Calu3 (cell line): Measurements from ENCODE around the gene PTPRR. TPM values are rescaled to one million over a fixed set of nuclear protein-coding genes. Genes with fewer than 3 reads are reported as not detected.

ENCODE experiments used
- BruUV-seq: library from RNA; stranded (reverse); fragments of 400-500 nt; replicated peaks from 2 replicates; lab custom pipeline; 2021; lab: Mats Ljungman, UMichigan
- CTCF ChIA-PET: fragments of 300-600 bp; sonication (Branson Sonifier 250); formaldehyde crosslinking; loops from one replicate; lab custom pipeline; 2022; ENCODE audit warnings: antibody characterized with exemption; lab: Charles Lee
- DNase-seq: peaks from one replicate; pipeline ENCODE4 v3.0.0; 2022
- H3K27ac Mint-ChIP-seq: one replicate; pipeline ENCODE4 v1.8.0; 2022; ENCODE audit warnings: mixed read lengths; ENCODE audit not compliant: unreplicated experiment
- H3K27me3 Mint-ChIP-seq: one replicate; pipeline ENCODE4 v1.8.0; 2022; ENCODE audit warnings: mixed read lengths; ENCODE audit not compliant: unreplicated experiment
- H3K36me3 Mint-ChIP-seq: one replicate; pipeline ENCODE4 v1.8.0; 2022; ENCODE audit warnings: mild to moderate bottlenecking, moderate library complexity, mixed read lengths; ENCODE audit not compliant: insufficient read depth, unreplicated experiment
- H3K4me1 Mint-ChIP-seq: one replicate; pipeline ENCODE4 v1.8.0; 2022; ENCODE audit warnings: mild to moderate bottlenecking, low read depth, mixed read lengths; ENCODE audit not compliant: unreplicated experiment
- H3K4me3 Mint-ChIP-seq: one replicate; pipeline ENCODE4 v1.8.0; 2022; ENCODE audit warnings: mild to moderate bottlenecking, low read depth, moderate library complexity, mixed read lengths; ENCODE audit not compliant: unreplicated experiment
- H3K9me3 Mint-ChIP-seq: one replicate; pipeline ENCODE4 v1.8.0; 2022; ENCODE audit warnings: low read depth, mixed read lengths; ENCODE audit not compliant: unreplicated experiment
- intact Hi-C: fragments of 100-400 bp; cut with micrococcal nuclease; formaldehyde crosslinking; loops from one replicate; pipeline ENCODE4 v1.10.0; 2022; ENCODE audit not compliant: unreplicated experiment
- total RNA-seq: library from RNA; stranded (reverse); gene quantifications from 2 replicates; pipeline ENCODE4 v1.2.3, GENCODE V29; 2022
- TF ChIP-seq, protein P1 (sequence below): fragments of 200-600 bp; IDR thresholded peaks from one replicate; pipeline ENCODE4 v1.8.0; 2022; ENCODE audit warnings: antibody characterized with exemption; ENCODE audit not compliant: unreplicated experiment

The PTPRR gene
- total RNA-seq, 1 experiment from 2014 or later, result 39.1 TPM

DNA sequence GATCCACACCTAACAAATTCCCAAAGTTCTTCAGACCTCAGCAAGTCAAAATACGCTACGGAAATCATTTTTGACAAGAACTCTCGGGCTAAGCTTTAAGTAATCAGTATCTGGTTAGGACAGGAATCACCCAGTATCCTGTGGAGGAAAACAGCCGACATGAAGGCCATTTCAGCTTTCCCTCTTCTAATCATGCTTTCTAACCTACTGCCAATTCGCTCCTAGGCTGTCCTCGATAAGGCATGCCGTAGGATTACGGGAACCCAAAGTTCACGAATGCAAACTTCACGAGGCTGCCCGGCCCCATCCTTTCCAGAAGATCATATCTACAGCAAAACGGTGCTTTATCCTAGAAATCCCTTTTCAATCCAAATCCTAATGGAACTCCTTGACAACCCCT is 201.5 kb downstream of the PTPRR start:
- CTCF ChIA-PET, result no interaction called here

DNA sequence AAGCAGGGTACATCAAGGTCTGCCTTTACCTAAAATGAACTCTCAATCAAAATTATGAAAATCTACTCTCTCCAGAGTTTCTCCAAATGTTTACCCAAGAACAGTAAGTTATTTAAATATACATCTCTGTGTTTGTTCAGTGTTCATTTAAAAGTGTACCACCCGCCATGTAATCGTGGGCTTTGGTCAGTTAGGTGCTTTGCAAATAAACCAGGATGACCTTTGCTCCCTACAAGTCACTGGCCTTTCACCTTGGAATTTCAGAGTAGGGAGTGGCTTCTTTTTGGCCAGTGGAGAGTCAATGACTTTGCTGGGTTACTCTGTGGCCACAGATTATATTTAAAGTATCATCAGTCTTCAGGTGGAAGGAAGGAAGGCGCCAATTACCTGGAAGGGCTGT is 208.7 kb downstream of the PTPRR start:
- Mint-ChIP-seq H3K27me3 (no peaks in the 10 kb centered on the region), H3K9me3 (peaks cover 2% of the 10 kb centered on the region), H3K4me3 (no peak overlapping the region), H3K4me1 (peaks cover 8% of the 10 kb centered on the region), H3K27ac (no peak overlapping the region), H3K36me3 (no peaks in the 10 kb centered on the region)
- no peak for DNase-seq
- BruUV-seq, result no TSS peak
- TF ChIP-seq, protein P1, sequence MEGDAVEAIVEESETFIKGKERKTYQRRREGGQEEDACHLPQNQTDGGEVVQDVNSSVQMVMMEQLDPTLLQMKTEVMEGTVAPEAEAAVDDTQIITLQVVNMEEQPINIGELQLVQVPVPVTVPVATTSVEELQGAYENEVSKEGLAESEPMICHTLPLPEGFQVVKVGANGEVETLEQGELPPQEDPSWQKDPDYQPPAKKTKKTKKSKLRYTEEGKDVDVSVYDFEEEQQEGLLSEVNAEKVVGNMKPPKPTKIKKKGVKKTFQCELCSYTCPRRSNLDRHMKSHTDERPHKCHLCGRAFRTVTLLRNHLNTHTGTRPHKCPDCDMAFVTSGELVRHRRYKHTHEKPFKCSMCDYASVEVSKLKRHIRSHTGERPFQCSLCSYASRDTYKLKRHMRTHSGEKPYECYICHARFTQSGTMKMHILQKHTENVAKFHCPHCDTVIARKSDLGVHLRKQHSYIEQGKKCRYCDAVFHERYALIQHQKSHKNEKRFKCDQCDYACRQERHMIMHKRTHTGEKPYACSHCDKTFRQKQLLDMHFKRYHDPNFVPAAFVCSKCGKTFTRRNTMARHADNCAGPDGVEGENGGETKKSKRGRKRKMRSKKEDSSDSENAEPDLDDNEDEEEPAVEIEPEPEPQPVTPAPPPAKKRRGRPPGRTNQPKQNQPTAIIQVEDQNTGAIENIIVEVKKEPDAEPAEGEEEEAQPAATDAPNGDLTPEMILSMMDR, result no peak
- intact Hi-C loops, result no loop called here
- CTCF ChIA-PET, result no interaction called here

More for the DNA sequence above, 201.5 kb downstream of the PTPRR start:
- TF ChIP-seq, protein P1, result no peak
- no TSS peak for BruUV-seq
- Mint-ChIP-seq H3K9me3 (no peaks in the 10 kb centered on the region), H3K4me1 (no peaks in the 10 kb centered on the region), H3K27me3 (no peaks in the 10 kb centered on the region), H3K27ac (no peak overlapping the region), H3K4me3 (no peak overlapping the region), H3K36me3 (peaks cover 6% of the 10 kb centered on the region)
- DNase-seq, result no peak
- intact Hi-C loops, result no loop called here

DNA sequence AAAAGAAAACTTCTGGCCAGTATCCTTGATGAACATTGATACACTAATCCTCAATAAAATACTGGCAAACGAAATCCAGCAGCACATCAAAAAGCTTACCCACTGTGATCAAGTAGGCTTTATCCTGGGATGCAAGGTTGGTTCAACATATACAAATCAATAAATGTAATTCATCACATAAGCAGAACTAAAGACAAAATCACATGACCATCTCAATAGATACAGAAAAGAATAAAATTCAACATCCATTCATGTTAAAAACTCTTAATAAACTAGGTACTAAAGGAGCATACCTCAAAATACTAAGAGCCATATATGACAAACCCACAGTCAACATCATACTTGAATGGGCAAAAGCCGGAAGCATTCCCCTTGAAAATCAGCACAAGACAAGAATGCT is 211.5 kb downstream of the PTPRR start:
- H3K36me3 Mint-ChIP-seq, result no peaks in the 10 kb centered on the region
- TF ChIP-seq, protein P1, result no peak
- no peaks in the 10 kb centered on the region for H3K27me3 Mint-ChIP-seq
- intact Hi-C loops, result no loop called here
- CTCF ChIA-PET, result no interaction called here
- BruUV-seq, result no TSS peak
- peaks cover 2% of the 10 kb centered on the region for H3K9me3 Mint-ChIP-seq
- no peak overlapping the region for H3K27ac Mint-ChIP-seq
- peaks cover 8% of the 10 kb centered on the region for H3K4me1 Mint-ChIP-seq
- H3K4me3 Mint-ChIP-seq, result no peak overlapping the region
- no peak for DNase-seq

DNA sequence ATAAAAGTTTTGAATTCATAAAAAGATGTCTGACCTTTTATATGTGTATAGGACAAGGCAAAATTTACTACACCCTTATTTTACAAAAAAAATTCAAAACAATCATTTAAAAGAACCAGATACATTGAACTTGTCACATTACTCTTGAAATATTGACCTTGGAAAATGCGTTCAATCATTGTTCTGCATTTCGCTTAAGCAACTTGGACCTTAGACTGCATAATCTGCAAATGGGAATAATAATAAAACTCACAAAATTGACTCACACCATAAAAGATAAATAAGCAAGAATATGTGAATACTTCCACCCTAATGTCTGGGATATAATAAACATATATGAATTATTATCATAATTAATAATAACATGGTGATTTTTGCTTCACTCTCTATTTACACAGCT is 213.9 kb downstream of the PTPRR start:
- no peak overlapping the region for H3K4me3 Mint-ChIP-seq
- BruUV-seq, result no TSS peak
- intact Hi-C loops, result no loop called here
- CTCF ChIA-PET, result no interaction called here
- no peak overlapping the region for H3K27ac Mint-ChIP-seq
- peaks cover 2% of the 10 kb centered on the region for H3K9me3 Mint-ChIP-seq
- peaks cover 8% of the 10 kb centered on the region for H3K4me1 Mint-ChIP-seq
- no peak for DNase-seq
- no peaks in the 10 kb centered on the region for H3K27me3 Mint-ChIP-seq
- H3K36me3 Mint-ChIP-seq, result no peaks in the 10 kb centered on the region
- TF ChIP-seq, protein P1, result no peak
